Measurements from ENCODE around the gene GRN.
"Not testable (repeated sequence)": the region's sequence is repeated elsewhere in the genome, so short reads cannot be mapped to it uniquely, and the experiment has no call there.

GRN gene

DNA sequence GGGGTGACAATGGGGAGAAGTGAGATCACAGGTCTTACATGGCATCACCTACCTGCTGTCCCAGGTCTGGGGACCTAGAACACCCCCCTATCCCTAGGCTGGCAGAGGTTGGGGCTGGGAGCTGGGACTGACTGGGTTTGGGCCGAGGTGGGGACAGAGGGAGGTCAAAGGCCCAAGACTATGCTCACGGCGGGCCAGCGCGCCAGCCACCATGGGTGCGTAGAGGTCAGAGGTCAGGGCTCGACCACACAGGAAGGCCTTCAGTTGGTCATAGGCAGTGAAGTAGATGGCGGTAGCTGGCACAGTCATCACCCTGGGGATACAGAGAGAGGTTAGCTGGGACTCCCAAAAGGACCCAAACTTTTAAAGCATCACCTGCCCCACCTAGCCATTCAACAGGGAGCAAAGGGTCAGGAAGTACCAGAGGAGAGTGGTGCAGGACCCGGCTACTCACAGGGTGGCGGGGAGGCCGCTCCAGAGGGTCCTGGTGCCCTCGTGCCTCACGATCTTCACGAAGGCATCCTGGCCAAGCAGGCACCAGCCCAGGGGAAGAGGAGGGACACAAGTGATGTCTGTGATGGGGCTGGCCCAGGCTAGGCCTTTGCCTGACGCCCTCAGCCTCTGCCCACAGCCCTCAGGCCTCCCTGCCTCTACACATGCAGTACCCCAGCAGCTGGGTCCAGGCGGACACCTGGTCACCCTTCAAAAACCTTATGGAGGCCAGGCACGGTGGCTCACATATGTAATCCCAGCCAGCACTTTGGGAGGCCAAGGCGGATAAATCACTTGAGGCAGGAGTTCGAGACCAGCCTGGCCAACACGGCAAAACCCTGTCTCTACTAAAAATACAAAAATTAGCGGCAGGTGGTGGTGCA lies 23.6 kb upstream of the GRN start:
- DNase-seq: no peak

DNA sequence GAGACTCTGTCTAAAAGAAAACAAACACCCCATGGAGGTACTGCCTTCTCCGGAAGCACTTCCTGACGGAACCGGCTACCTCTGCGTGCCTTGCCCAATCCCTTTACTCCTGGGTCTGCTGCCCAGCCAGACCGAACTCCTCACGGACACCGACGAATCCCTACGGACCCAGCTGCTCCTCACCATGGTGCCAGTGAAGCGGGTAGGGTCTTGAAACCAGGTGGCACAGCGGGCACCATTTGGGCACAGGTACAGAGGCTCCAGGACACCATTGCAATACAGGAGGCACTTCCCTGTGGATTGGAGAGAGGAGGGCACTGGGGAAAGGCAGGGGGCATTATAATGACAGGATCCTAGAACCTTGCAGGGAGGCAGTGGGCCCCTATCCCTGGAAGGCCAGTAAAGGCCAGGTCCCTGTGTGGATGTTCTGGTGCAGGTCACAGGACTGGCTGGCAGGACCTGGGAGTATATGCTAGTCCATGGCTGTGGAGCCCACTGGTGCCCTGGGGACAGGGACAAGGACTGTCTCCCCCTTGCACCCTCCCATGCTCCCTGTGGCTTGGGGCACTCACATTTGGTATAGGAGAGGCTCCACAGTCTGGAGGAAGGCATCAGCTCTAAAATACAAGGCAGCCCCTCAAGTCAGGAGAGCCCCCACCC lies 22.7 kb upstream of the GRN start:
- no peak for DNase-seq

DNA sequence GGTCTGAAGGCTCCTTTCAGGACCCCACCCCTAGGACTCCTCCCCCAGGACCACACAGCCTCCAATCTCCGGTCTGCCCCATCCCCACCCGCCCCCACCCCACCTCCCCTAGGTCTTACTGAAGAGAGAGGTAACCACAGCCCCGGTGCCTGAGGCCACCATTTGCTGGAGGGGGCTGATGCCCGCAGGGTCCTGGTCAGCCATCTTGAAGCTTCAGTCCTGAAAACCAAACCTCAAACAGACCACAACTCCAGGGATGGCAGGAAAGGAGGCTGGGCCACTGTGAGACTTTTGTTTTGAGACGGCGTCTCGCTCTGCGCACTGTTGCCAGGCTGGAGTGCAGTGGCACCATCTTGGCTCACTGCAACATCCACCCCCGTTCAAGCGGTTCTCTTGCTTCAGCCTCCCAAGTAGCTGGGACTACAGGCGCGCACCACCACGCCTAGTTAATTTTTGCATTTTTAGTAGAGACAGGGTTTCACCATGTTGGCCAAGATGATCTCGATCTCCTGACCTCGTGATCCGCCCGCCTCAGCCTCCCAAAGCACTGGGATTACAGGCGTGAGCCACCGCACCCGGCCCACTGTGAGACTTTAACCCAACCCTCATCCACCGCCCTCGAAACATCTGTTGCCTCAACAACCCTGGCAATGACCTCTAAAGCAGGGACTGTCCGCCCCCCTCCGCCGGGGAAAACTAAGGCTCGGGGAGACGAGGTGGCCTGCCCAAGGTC lies 21.6 kb upstream of the GRN start:
- DNase-seq: no peak

DNA sequence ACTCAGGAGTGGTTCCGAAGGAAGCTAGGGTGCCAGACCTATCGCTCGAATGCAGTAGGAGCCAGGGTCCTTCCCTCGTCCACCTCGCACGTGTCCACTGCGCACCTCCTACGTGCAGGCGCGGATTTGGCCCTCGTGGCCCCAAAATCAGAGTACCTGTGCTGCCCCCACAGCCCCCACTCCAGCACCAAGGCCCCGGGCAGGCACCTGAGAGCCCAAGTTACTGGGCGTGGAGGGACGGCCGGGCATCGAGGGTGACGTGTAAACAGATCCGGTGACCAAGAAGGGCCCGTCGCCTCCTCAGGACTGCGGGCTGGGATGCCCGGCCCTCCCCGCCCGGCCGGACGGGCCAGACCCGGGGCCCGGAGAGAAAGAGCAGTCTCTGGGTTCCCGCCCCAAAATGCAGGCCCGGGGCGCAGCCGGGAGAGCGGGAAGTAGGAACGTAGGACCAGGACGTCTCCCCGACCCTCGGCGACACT lies 21.0 kb upstream of the GRN start:
- no peak for DNase-seq

DNA sequence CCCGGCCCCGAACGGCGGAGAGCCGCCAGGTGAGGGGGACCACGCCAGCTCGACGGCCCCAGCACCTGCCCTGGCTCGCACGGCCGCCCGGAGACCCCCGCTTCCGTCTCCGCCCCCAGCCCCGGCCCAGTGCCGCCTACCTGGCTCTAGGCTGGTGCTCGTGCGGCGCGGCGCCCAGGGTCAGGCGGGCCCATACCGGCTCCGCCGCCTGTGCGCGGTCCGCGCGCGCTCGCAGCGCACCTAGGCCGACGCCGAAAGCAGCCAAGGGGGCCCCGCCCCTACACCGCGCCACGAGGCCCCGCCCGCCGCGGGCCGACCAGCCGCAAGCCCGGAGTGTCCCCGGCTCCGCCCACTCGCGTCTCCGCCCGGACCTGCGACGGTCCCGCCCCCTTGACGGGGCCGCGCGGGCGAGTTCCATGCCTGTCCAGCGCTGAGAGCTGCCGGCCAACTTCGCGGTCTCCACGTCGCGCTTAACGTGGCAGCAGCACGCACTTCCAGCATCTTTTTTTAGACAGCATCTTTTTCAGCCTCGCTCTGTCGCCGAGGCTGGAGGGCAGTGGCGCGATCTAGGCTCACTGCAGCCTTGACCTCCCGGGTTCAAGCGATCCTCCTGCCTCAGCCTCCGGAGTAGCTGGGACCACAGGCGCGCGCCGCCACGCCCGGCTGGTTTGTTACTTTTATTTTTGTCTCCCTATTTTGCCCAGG lies 20.4 kb upstream of the GRN start, which contains the start of gene SLC25A39:
Gene SLC25A39, minus strand, starts transcription at position 253 of the 705 bp plus-strand sequence. CDS start 1,261 bp downstream, outside the sequence.
- peak; percentile 95 for DNase-seq

DNA sequence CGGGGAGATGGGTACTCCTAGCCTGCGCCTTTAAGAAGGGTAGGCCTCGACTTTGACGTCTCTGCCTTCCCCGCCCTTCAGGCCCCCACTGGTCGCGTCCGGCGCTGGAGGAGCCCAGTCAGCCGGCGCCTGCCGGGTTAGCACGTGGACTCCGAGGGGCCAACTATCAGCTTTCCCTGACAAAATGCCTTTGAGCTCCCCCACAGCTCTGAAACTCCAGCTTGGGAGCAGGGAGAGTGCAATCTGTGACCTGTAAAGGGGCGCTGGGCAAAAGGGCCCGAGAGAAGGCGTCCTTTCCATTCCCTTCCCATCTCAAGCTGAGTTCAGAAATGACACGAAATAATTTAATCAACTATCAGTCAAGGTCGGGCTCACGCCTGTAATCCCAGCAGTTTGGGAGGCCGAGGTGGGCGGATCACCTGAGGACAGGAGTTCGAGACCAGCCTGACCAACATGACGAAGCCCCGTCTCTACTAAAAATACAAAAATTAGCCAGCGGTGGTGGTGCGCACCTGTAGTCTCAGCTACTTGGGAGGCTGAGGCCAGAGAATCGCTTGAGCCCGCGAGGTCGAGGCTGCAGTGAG lies 18.1 kb upstream of the GRN start:
- peak; percentile 96 for DNase-seq

DNA sequence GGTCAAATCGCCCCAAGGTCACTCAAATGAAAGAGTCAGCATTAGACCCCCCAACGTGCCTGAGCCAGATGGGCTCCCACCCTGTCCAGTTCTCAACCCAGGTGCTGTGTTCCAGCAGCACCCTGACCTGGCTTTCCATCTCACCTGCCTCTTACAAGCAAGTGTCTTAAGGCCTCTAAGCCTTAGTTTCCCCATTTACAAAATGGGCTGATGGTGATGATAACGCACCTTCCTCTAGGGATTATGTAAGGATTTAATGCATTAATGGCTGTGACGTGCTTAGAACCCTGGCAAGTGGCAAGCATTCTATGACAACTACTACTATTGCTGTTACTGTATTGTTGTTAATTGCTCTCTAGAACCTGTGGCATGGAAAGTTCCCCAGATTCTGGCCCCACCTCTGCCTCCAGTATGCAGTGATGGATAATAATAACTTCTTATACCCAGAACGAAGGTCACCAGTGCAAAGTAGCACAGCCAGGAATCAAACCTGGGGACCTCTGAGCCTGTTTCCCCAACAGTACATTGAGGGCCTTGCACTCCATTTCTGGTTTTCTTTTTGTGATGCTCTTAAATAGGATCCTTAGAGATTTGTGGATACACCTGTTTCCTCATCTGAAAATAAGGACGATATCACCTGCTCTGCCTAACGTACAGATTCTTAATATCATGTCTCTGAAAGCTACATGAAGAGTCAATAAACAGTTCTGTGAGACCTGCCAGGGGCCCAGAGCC lies 17.2 kb upstream of the GRN start:
- no peak for DNase-seq

DNA sequence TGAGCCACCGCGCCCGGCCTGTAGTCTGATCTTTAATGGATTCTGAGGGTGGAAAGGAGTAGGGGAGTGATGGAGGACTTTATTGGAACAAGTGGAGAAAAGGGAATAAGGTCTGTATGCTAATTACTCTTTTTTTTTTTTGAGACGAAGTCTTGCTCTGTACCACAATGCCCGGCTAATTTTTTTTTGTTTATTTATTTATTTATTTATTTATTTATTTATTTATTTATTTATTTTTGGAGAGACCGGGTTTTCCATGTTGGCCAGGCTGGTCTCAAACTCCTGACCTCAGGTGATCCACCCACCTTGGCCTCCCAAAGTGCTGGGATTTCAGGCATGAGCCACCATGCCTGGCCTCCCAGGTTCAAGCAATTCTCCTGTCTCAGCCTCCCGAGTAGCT lies 15.6 kb upstream of the GRN start:
- not testable (repeated sequence) for DNase-seq

DNA sequence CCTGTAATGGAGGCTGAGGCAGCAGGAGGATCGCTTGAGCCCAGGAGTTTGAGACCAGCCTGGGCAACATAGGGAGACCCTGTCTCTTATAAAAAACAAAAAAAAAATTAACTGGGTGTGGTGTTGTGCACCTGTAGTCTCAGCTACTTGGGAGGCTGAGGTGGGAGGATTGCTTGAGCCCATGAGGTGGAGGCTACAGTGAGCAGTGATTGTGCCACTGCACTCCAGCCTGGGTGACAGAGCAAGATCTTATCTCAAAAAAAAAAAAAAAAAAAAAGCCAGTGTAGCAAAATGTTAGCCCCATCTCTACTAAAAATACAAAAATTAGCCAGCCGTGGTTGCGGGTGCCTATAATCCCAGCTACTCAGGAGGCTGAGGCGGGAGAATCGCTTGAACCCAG lies 14.8 kb upstream of the GRN start:
- DNase-seq: not testable (repeated sequence)

DNA sequence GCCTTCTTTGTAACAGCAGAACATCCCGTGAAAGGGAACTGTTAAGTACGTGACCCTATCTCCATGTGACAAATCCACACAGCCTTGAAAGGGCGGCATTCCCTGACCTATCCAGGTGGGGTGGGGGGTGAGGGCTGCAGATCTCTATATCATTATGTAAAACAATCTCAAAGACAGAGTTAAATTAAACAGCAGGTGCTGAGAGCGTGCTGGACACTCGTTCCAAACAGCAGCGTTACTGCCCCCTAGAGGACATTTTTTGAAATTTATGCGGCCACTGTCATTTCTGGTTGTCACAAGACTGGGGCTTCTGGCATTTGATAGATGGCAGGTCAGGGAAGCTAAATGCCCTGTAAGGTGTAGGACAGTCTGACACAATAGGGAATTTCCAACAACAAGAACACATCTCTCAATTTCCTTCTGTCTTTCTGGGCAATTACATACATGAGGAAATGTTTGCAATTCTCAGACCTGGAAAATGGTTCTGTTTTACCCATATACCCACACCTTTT lies 13.8 kb upstream of the GRN start:
- DNase-seq: peak; percentile 89

DNA sequence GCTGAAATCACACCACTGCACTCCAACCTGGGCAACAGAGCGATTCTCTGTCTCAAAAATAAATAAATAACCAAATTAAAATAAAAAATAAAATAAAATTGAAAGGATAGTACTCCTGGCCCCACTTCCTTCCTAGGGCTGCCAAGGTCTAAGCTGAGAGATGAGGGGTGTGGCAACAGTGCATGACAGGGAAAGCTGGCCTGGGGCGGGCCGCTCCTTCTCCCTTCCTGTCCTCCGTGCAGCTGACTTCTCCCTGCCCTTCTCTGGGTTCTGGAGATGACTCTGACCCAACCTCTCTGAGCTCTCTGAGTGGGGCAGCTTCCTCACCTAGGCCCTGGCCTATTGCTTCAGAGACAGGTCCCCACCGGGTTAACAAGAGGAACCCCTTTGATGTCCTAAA lies 11.7 kb upstream of the GRN start:
- DNase-seq: no peak

DNA sequence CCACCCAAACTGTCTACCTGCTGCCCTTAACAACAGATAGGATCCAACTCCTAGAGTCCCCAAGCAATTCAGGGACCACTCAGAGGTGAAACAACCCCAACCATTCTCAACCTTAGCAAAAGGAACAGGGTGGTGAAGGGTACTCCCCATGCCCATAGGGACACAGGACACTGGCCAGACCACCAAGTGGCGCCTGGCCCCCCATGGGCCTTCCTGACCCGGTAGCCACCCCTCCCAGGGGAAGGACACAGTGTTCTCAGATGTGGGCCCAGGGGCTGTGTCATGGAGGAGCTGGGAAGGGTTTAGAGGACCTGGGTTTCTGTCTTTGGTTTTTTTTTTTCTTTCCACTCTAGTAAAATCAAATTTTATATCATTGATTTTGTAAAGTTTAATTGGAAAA lies 10.8 kb upstream of the GRN start:
- no peak for DNase-seq

DNA sequence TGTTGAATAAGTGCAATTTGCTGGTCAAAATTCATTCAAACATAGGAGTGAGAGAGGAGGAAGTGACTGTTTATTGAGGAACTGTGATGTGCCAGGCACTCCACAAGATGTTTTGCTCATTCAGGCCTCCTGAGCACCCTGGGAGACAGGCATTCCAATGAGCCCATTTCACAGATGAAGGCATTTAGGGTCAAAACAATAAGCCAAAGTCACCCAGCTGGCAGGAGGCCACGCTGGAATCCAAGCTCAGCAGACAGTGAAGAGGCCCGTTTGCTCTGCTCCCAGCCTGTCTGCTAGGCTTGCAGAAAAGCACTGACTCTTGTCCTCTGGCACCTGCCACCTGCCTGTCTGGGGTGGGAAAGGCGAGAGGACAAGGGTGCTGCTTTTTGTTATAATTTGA lies 10.4 kb upstream of the GRN start:
- DNase-seq: no peak

DNA sequence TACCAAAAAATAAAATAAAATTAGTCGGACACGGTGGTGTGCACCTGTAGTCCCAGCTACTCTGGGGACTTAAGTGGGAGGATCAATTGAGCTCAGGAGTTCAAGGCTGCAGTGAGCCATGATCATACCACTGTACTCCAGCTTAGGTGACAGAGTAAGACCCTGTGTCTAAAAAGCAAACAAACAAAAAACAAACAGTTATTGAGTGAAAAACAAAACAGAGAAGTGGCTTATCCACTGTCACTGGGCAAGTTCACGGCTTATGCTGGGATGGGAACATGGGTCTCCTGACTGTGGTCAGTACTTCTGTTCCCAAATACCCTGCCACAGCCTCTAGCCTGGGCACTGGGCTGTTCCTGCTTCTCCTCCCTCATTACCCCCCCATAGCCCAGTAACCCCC lies 9.5 kb upstream of the GRN start:
- no peak for DNase-seq

DNA sequence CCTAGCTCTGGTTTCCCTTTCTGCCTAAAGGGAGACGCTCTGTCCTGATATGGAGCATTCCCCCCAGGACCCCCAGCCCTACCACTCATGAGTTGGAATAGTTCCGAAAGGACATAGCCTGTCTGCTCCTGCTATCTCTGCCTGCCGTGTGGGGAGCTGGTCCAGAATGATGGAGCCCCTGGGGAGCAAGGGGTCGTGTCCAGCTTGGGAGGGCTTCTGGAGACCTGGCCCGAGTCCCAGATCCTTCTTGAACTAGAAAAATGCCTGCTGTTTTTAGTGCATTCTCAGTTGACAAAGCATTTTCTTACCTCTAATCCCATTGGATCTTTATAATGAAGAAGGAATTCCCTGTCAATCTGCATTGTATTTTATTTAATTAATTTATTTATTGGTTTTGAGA lies 9.1 kb upstream of the GRN start:
- no peak for DNase-seq

DNA sequence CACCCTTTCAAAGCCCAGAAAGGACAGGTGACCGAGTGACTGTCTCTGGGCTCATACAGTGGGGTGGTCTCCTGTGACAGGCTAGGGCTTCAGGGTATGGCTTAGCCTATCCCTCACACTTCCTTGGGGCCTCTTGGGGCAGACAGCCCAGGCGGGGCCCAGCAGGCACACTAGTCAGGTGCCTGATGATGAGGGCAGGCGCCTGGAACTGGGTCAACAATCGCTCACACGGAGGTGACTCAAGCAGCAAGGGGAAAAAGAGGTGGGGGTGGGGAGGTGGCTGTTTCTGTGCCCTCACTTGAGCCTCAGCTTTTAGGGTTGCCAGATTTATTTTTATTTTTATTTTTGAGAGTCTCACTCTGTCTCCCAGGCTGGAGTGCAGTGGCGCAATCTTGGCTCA lies 6.4 kb upstream of the GRN start:
- no peak for DNase-seq

DNA sequence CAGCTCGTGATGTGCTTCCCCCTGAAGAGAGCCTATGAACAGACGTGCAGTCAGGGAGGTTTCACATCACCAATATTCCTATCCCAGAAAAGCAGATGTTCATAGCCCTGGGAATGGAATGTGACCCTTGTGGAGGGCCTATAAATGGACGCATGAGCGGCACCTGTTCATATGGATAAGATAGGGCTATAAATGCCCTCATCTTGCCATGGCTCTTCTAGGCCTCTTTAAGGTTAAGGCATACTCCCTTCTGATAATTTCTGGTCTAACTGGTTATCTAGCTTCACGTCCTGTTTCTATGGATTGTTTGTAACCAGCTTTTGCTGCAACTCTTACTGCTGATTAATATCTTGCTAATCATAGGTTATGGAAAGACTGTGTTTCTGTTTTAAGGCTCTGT lies 4.5 kb upstream of the GRN start:
- DNase-seq: not testable (repeated sequence)

DNA sequence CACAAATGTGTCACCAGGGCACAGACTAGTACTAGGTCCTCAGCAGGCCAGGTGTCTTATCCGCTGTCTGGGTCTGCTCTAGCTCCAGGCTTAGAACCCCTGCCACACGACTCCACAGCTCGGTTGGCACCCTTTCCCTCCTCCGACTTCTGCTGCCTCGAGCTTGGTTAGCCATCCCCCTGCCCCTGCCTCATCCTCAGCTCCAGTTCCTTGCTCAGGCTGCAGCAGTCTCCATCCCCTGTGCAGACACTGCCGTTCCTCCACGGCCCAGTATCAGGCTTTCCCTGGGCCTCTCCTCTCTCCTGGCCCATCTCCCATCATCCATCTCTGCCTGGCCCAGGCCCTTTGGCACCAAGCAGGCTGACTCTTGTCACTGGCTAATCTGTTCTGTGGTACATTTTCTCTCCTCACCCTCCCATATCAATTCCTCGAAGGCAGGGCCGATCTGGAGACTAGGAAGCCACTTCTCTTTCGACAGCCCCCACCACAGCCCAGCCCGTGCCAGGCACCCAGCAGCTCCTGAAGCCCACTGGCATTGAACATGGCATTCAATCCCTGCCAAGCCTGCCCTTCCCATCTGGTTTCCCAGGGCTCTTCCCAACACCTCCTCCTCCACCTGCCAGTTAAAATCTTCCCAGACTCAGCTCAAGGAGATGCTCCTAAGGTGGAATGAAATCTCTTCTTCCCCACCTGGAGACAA lies 1.4 kb upstream of the GRN start:
- no peak for DNase-seq

DNA sequence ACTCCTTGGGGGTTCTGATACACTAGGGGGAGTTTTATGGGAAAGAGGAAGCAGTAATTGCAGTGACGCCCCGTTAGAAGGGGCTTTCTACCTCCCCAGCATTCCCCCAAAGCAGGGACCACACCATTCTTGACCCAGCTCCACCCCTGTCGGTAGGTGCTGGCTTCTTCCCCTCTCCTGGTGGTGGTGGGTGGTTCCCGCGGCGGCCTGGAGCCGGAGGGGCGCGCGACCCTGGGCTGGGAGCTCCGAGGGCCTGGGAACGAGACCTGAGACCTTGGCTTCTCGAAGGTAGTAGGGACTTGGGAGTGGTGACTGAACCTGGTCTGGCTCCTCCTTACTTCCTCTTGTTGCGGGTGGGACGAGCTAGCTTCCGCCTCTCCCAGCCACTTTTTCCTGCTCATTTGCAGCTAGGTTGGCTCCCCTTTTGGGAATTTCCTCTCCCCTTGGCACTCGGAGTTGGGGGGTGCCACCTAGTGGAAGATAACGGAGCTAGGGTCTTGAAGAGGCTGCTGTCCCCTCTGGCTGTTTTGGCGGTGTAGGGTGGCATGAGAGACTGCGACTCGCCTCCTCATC lies 438 bp downstream of the GRN start:
- DNase-seq: peak; percentile 60

DNA sequence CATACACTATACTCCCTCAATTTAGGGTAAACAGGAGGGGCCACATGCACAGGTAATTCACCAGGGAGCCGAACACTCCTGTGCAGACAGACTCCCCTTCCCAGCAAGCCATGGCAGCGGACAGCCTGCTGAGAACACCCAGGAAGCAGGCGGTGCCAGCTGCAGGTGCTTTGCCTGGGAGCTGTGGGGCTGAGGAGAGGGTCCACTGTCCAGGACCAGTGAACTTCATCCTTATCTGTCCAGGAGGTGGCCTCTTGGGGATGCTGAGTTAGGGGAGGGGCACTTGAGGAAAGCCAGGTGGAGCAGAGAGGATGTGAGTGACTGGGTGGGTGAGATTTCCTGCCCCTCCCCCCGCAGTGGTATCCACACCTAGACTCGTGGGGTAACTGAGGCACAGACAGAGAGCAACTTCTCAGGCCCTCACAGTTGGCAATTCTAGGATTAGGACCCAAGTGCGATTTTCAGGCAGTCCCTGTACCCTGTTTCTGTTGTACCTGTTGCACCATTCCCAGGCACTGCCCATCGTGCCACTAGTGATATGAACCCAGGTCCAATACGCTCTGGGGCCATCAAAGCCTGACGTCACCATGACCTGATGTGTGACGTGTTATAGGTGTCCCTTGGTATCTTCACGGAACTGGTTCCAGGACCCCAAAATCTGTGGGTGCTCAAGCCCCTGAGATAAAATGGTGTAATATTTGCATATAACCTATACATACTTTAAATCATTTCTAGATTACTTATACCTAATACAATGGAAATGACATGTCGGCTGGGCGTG lies 1.2 kb downstream of the GRN start:
- DNase-seq: no peak

All from CD4-positive, alpha-beta T cell treated with Interleukin-17A for 1 hour (primary cell).